Measurements from ENCODE around the gene FAM98B. TPM values are rescaled to one million over a fixed set of nuclear protein-coding genes. Genes with fewer than 3 reads are reported as not detected.

FAM98B gene
- total and polyA plus RNA-seq, 9 of the 15 experiments (the other 6 are each of a cell fraction or from before 2014, with no cell fraction given) = 3.1 to 42.0 (median 9.4) TPM

DNA sequence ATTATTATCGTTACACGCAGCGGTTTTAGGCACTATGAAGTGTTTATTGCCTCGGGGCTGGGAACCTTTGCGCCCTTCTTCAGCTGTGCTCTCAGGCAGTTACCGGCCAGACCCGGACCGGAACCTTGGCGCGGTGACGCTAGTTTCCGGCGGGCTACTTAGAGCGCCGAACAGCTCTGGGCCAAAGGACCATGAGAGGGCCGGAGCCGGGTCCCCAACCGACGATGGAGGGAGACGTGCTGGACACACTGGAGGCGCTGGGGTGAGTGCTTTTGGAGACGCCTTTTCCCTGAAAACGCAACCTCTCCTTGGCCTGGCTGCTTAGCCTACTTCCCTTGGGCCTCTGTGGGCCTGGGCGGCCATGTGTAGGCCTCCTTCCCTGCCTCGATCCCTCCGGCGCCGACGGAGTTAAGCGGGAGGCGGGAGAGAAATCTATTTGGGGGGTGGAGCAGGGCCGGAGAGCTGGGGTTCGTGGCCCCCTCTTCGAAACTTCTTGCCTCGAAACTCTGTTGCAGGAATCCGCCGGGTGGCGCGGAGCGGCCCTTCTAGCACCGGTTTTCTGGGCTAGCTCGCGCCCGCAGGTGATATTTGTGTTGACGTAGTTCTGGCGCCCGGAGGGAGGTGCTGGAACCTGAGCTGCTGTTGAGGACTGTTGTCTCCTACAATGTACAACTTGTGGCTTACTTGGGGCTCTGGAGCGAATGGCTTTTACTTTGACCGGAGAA lies at the start of gene FAM98B (continued):
- TF ChIP-seq, protein P1, sequence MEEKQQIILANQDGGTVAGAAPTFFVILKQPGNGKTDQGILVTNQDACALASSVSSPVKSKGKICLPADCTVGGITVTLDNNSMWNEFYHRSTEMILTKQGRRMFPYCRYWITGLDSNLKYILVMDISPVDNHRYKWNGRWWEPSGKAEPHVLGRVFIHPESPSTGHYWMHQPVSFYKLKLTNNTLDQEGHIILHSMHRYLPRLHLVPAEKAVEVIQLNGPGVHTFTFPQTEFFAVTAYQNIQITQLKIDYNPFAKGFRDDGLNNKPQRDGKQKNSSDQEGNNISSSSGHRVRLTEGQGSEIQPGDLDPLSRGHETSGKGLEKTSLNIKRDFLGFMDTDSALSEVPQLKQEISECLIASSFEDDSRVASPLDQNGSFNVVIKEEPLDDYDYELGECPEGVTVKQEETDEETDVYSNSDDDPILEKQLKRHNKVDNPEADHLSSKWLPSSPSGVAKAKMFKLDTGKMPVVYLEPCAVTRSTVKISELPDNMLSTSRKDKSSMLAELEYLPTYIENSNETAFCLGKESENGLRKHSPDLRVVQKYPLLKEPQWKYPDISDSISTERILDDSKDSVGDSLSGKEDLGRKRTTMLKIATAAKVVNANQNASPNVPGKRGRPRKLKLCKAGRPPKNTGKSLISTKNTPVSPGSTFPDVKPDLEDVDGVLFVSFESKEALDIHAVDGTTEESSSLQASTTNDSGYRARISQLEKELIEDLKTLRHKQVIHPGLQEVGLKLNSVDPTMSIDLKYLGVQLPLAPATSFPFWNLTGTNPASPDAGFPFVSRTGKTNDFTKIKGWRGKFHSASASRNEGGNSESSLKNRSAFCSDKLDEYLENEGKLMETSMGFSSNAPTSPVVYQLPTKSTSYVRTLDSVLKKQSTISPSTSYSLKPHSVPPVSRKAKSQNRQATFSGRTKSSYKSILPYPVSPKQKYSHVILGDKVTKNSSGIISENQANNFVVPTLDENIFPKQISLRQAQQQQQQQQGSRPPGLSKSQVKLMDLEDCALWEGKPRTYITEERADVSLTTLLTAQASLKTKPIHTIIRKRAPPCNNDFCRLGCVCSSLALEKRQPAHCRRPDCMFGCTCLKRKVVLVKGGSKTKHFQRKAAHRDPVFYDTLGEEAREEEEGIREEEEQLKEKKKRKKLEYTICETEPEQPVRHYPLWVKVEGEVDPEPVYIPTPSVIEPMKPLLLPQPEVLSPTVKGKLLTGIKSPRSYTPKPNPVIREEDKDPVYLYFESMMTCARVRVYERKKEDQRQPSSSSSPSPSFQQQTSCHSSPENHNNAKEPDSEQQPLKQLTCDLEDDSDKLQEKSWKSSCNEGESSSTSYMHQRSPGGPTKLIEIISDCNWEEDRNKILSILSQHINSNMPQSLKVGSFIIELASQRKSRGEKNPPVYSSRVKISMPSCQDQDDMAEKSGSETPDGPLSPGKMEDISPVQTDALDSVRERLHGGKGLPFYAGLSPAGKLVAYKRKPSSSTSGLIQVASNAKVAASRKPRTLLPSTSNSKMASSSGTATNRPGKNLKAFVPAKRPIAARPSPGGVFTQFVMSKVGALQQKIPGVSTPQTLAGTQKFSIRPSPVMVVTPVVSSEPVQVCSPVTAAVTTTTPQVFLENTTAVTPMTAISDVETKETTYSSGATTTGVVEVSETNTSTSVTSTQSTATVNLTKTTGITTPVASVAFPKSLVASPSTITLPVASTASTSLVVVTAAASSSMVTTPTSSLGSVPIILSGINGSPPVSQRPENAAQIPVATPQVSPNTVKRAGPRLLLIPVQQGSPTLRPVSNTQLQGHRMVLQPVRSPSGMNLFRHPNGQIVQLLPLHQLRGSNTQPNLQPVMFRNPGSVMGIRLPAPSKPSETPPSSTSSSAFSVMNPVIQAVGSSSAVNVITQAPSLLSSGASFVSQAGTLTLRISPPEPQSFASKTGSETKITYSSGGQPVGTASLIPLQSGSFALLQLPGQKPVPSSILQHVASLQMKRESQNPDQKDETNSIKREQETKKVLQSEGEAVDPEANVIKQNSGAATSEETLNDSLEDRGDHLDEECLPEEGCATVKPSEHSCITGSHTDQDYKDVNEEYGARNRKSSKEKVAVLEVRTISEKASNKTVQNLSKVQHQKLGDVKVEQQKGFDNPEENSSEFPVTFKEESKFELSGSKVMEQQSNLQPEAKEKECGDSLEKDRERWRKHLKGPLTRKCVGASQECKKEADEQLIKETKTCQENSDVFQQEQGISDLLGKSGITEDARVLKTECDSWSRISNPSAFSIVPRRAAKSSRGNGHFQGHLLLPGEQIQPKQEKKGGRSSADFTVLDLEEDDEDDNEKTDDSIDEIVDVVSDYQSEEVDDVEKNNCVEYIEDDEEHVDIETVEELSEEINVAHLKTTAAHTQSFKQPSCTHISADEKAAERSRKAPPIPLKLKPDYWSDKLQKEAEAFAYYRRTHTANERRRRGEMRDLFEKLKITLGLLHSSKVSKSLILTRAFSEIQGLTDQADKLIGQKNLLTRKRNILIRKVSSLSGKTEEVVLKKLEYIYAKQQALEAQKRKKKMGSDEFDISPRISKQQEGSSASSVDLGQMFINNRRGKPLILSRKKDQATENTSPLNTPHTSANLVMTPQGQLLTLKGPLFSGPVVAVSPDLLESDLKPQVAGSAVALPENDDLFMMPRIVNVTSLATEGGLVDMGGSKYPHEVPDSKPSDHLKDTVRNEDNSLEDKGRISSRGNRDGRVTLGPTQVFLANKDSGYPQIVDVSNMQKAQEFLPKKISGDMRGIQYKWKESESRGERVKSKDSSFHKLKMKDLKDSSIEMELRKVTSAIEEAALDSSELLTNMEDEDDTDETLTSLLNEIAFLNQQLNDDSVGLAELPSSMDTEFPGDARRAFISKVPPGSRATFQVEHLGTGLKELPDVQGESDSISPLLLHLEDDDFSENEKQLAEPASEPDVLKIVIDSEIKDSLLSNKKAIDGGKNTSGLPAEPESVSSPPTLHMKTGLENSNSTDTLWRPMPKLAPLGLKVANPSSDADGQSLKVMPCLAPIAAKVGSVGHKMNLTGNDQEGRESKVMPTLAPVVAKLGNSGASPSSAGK (IDR thresholded peaks at IDR 0.05) = peak; percentile 84
- no peak for TF ChIP-seq MXD1 (CRISPR knock-in tag; IDR thresholded peaks at IDR 0.05; ENCODE audit: borderline replicate concordance, poor library complexity, severe bottlenecking)
- peak; percentile 99 for TF ChIP-seq PHF8 (IDR thresholded peaks at IDR 0.05; ENCODE audit: borderline replicate concordance, low read length)
- TF ChIP-seq RBM22 (IDR thresholded peaks at IDR 0.05; ENCODE audit: low read depth, low read length, poor library complexity, severe bottlenecking) = no peak
- no peak for TF ChIP-seq RFX1 (IDR thresholded peaks at IDR 0.05)
- TF ChIP-seq, protein P2, sequence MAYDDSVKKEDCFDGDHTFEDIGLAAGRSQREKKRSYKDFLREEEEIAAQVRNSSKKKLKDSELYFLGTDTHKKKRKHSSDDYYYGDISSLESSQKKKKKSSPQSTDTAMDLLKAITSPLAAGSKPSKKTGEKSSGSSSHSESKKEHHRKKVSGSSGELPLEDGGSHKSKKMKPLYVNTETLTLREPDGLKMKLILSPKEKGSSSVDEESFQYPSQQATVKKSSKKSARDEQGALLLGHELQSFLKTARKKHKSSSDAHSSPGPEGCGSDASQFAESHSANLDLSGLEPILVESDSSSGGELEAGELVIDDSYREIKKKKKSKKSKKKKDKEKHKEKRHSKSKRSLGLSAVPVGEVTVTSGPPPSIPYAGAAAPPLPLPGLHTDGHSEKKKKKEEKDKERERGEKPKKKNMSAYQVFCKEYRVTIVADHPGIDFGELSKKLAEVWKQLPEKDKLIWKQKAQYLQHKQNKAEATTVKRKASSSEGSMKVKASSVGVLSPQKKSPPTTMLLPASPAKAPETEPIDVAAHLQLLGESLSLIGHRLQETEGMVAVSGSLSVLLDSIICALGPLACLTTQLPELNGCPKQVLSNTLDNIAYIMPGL (CRISPR knock-in tag; IDR thresholded peaks at IDR 0.05) = no peak
- TF ChIP-seq ZNF551 (CRISPR knock-in tag; IDR thresholded peaks at IDR 0.05) = no peak
- TF ChIP-seq GTF2A2 (tag; IDR thresholded peaks at IDR 0.05) = 0 out of 2 replicates have a peak, but pooled peaks have one; percentile 17
- TF ChIP-seq, protein P3, sequence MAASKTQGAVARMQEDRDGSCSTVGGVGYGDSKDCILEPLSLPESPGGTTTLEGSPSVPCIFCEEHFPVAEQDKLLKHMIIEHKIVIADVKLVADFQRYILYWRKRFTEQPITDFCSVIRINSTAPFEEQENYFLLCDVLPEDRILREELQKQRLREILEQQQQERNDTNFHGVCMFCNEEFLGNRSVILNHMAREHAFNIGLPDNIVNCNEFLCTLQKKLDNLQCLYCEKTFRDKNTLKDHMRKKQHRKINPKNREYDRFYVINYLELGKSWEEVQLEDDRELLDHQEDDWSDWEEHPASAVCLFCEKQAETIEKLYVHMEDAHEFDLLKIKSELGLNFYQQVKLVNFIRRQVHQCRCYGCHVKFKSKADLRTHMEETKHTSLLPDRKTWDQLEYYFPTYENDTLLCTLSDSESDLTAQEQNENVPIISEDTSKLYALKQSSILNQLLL (CRISPR knock-in tag; IDR thresholded peaks at IDR 0.05; ENCODE audit: borderline replicate concordance) = no peak
- peak; percentile 54; the same call in 1 of the 2 replicates for TF ChIP-seq FOSL1 (tag; conservative IDR thresholded peaks at IDR 0.05)
- 0 out of 2 replicates have a peak, but pooled peaks have one; percentile 40 for TF ChIP-seq LARP7 (IDR thresholded peaks at IDR 0.05)
